HCT116 (cell line): ENCODE measurements around the gene PIGBOS1.

Experiments used
- CEBPB ChIP-seq: IDR thresholded peaks from 2 replicates; pipeline ENCODE4 v1.6.1; 2012; ENCODE audit warnings: low read depth
- EZH2 ChIP-seq: fragments of 200-600 bp; sonication (generic); IDR thresholded peaks from 2 replicates; pipeline ENCODE4 v1.6.1; 2017; ENCODE audit warnings: antibody characterized with exemption, mixed run types
- FOSL1 ChIP-seq: IDR thresholded peaks from 2 replicates; pipeline ENCODE4 v1.6.1; 2012; ENCODE audit warnings: low read depth
- POLR2A ChIP-seq: IDR thresholded peaks from 2 replicates; pipeline ENCODE4 v1.7.0; 2011; ENCODE audit warnings: borderline replicate concordance; ENCODE audit not compliant: insufficient read depth, insufficient read length; ENCODE audit errors: extremely low read depth
- RAD21 ChIP-seq: IDR thresholded peaks from 2 replicates; pipeline ENCODE4 v1.6.1; 2012; ENCODE audit warnings: low read depth, mild to moderate bottlenecking
- YY1 ChIP-seq: IDR thresholded peaks from 2 replicates; pipeline ENCODE4 v1.6.1; 2011; ENCODE audit warnings: low read length, low read depth, moderate library complexity, mild to moderate bottlenecking; ENCODE audit not compliant: insufficient replicate concordance; ENCODE audit errors: extremely low read depth
- ZFX ChIP-seq: fragments of 450-650 bp; IDR thresholded peaks from 2 replicates; pipeline ENCODE4 v1.6.1; 2017
- TF ChIP-seq, protein P1 (sequence below), 3 experiments: fragments of 200-600 bp in 1 of 3; sonication (generic) in 1 of 3; IDR thresholded peaks in 2 of 3; conservative IDR thresholded peaks in 1 of 3; 2 replicates each; pipeline ENCODE4 v1.5.1; 2012 to 2017; ENCODE audit warnings: low read depth in 2 of 3, low read length in 2 of 3, antibody characterized with exemption in 1 of 3, borderline replicate concordance in 1 of 3, control low read depth in 1 of 3, mild to moderate bottlenecking in 1 of 3, mixed read lengths in 1 of 3, mixed run types in 1 of 3, moderate library complexity in 1 of 3; ENCODE audit not compliant: insufficient read depth in 1 of 3
- TF ChIP-seq, protein P2 (sequence below): IDR thresholded peaks from 2 replicates; pipeline ENCODE4 v1.6.1; 2012
- TF ChIP-seq, protein P3 (sequence below): IDR thresholded peaks from 2 replicates; pipeline ENCODE4 v1.6.1; 2012; ENCODE audit warnings: low read depth
- TF ChIP-seq, protein P4 (sequence below): IDR thresholded peaks from 2 replicates; pipeline ENCODE4 v1.6.1; 2012

DNA sequence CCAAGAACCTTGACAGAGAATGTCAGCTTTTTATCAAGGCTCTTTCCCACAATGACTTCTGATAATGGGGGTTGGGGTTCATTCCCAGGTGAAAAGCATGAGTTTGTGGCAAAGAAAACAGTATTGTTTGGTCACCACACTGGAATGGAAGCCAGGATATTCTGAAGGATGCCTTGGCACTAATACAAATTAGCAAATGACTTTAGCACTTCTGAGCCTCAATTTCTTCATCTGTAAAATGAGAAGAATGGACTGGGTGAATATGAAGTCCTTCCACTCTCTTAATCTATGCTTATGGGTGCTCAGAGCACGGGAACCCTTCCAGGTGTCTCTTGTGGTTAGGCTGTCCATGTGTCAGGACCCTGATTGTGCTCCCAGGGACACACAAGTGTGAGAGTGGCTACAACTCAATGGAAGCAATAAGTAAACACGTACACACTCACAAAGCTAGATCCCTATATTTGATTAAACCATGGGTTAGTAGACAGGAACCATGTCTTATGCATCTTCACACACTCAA, 50.7 kb downstream of the PIGBOS1 start:
- TF ChIP-seq, protein P1, sequence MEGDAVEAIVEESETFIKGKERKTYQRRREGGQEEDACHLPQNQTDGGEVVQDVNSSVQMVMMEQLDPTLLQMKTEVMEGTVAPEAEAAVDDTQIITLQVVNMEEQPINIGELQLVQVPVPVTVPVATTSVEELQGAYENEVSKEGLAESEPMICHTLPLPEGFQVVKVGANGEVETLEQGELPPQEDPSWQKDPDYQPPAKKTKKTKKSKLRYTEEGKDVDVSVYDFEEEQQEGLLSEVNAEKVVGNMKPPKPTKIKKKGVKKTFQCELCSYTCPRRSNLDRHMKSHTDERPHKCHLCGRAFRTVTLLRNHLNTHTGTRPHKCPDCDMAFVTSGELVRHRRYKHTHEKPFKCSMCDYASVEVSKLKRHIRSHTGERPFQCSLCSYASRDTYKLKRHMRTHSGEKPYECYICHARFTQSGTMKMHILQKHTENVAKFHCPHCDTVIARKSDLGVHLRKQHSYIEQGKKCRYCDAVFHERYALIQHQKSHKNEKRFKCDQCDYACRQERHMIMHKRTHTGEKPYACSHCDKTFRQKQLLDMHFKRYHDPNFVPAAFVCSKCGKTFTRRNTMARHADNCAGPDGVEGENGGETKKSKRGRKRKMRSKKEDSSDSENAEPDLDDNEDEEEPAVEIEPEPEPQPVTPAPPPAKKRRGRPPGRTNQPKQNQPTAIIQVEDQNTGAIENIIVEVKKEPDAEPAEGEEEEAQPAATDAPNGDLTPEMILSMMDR (IDR thresholded peaks at IDR 0.05 in 2 of 3, conservative IDR thresholded peaks at IDR 0.05 in 1 of 3; ENCODE audit: borderline replicate concordance in 1 of 3, insufficient read depth in 1 of 3, low read depth in 2 of 3, low read length in 2 of 3), result no peak
- TF ChIP-seq CEBPB (no peak), POLR2A (no peak), EZH2 (no peak), ZFX (no peak), RAD21 (no peak), YY1 (no peak), FOSL1 (no peak)
- TF ChIP-seq, protein P2, sequence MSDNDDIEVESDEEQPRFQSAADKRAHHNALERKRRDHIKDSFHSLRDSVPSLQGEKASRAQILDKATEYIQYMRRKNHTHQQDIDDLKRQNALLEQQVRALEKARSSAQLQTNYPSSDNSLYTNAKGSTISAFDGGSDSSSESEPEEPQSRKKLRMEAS, result no peak
- TF ChIP-seq, protein P3, sequence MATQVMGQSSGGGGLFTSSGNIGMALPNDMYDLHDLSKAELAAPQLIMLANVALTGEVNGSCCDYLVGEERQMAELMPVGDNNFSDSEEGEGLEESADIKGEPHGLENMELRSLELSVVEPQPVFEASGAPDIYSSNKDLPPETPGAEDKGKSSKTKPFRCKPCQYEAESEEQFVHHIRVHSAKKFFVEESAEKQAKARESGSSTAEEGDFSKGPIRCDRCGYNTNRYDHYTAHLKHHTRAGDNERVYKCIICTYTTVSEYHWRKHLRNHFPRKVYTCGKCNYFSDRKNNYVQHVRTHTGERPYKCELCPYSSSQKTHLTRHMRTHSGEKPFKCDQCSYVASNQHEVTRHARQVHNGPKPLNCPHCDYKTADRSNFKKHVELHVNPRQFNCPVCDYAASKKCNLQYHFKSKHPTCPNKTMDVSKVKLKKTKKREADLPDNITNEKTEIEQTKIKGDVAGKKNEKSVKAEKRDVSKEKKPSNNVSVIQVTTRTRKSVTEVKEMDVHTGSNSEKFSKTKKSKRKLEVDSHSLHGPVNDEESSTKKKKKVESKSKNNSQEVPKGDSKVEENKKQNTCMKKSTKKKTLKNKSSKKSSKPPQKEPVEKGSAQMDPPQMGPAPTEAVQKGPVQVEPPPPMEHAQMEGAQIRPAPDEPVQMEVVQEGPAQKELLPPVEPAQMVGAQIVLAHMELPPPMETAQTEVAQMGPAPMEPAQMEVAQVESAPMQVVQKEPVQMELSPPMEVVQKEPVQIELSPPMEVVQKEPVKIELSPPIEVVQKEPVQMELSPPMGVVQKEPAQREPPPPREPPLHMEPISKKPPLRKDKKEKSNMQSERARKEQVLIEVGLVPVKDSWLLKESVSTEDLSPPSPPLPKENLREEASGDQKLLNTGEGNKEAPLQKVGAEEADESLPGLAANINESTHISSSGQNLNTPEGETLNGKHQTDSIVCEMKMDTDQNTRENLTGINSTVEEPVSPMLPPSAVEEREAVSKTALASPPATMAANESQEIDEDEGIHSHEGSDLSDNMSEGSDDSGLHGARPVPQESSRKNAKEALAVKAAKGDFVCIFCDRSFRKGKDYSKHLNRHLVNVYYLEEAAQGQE, result no peak
- TF ChIP-seq, protein P4, sequence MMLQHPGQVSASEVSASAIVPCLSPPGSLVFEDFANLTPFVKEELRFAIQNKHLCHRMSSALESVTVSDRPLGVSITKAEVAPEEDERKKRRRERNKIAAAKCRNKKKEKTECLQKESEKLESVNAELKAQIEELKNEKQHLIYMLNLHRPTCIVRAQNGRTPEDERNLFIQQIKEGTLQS, result no peak
